ENCODE results near the gene GPR137.

DNA sequence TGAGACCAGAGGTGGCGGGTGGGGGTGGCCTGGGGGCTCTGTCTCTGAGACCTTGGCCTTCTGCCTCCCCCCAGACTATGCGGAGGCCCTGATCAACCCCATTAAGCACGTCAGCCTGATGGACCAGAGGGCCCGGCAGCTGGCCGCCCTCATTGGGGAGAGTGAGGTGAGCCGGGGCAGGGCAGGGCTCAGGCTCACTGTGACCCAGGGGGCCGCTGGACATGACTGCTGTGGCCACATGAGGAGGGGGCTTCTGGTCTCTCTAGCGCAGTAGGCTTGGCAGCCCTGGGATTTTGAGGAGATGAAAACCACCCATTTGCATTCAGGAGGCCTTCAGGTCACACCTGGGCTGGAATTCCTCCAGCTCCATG lies 21.7 kb upstream of the GPR137 start:
- no peak for TF ChIP-seq POLR2A (IDR thresholded peaks at IDR 0.05; ENCODE audit: low read depth)
- TF ChIP-seq, protein P1, sequence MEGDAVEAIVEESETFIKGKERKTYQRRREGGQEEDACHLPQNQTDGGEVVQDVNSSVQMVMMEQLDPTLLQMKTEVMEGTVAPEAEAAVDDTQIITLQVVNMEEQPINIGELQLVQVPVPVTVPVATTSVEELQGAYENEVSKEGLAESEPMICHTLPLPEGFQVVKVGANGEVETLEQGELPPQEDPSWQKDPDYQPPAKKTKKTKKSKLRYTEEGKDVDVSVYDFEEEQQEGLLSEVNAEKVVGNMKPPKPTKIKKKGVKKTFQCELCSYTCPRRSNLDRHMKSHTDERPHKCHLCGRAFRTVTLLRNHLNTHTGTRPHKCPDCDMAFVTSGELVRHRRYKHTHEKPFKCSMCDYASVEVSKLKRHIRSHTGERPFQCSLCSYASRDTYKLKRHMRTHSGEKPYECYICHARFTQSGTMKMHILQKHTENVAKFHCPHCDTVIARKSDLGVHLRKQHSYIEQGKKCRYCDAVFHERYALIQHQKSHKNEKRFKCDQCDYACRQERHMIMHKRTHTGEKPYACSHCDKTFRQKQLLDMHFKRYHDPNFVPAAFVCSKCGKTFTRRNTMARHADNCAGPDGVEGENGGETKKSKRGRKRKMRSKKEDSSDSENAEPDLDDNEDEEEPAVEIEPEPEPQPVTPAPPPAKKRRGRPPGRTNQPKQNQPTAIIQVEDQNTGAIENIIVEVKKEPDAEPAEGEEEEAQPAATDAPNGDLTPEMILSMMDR (IDR thresholded peaks at IDR 0.05): no peak
- no peak for TF ChIP-seq POLR2AphosphoS5 (IDR thresholded peaks at IDR 0.05)
- no peak for TF ChIP-seq EP300 (IDR thresholded peaks at IDR 0.05)

All from esophagus muscularis mucosa (tissue), 4 donors.